GM12875 (cell line): ENCODE results near the gene SRXN1.

Source experiments
- H3K4me3 ChIP-seq: one replicate; pipeline ENCODE4 v1.5.1; 2011; ENCODE audit warnings: low read depth, low read length, control low read depth
- TF ChIP-seq, protein P1 (sequence below): IDR thresholded peaks from 2 replicates; pipeline ENCODE4 v1.5.1; 2011; ENCODE audit warnings: low read depth, mild to moderate bottlenecking, control low read depth, inconsistent platforms, low read length, moderate library complexity, borderline replicate concordance; ENCODE audit not compliant: insufficient read depth

SRXN1 gene

DNA sequence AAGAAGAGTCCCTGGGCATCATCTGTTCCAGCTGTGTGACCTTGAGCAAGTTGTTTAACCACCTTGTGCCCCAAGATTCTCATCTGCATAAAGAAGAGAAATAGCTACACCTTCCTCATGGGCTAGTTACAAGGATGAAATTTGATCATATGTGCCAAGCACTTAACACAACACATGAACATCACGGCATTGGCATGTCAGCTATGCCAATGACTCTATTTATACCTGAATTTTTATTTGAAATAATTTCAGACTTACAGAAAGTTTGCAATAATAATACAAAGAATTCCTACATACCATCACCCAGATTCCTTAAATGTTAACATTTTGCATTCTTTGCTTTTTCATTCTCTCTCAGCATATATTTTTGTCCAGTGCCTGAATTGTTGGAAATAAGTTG lies 21.9 kb downstream of the SRXN1 start:
- H3K4me3 ChIP-seq = no peak overlapping the region

DNA sequence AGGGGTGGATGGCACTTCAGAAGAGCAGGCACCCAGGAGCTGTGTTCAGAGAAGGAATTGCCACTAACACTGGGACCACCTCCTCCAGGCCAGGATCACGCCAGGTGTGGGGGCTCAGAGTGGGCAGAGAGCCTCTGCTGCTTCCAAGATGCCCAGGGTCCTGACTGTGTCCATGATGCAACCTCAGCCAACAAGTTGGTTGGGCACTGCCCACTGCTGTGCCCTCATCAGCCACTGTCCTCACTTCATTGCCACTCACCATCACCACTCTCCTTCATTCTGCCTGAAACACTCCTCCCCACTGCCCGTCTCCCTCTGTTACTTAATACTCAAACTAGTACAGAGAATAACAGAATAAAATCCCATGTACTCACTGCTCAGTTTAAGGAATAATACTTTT lies 26.4 kb downstream of the SRXN1 start:
- H3K4me3 ChIP-seq = no peak overlapping the region
- TF ChIP-seq, protein P1, sequence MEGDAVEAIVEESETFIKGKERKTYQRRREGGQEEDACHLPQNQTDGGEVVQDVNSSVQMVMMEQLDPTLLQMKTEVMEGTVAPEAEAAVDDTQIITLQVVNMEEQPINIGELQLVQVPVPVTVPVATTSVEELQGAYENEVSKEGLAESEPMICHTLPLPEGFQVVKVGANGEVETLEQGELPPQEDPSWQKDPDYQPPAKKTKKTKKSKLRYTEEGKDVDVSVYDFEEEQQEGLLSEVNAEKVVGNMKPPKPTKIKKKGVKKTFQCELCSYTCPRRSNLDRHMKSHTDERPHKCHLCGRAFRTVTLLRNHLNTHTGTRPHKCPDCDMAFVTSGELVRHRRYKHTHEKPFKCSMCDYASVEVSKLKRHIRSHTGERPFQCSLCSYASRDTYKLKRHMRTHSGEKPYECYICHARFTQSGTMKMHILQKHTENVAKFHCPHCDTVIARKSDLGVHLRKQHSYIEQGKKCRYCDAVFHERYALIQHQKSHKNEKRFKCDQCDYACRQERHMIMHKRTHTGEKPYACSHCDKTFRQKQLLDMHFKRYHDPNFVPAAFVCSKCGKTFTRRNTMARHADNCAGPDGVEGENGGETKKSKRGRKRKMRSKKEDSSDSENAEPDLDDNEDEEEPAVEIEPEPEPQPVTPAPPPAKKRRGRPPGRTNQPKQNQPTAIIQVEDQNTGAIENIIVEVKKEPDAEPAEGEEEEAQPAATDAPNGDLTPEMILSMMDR = no peak

More for the DNA sequence above, 21.9 kb downstream of the SRXN1 start:
- TF ChIP-seq, protein P1 = no peak

DNA sequence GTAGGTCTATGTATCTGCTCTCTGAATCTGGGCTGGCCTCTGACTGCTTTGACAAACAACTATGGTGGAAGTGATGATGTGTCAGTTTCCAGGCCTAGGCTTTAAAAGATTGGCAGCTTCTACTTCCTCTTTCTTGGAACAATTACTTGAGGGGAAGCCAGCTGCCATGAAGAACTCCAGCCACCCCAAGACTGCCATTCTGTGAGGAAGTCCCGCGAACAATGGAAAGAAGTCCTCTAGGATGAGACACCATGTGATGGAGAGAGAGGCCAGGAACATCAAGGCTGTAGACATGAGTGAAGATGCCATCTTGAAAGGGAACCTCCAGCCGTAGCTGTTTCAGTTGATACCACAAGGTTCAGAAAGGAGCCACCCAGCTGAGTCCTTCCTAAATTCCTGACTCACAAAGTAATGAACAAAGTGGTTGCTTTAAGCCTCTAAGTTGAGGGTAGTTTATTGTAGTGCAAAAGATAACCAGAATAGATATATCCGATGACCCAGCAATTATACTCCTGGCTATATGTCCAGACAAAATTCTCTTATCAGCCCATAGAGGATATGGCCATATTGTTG lies 27.6 kb downstream of the SRXN1 start:
- H3K4me3 ChIP-seq = no peak overlapping the region
- TF ChIP-seq, protein P1 = no peak

DNA sequence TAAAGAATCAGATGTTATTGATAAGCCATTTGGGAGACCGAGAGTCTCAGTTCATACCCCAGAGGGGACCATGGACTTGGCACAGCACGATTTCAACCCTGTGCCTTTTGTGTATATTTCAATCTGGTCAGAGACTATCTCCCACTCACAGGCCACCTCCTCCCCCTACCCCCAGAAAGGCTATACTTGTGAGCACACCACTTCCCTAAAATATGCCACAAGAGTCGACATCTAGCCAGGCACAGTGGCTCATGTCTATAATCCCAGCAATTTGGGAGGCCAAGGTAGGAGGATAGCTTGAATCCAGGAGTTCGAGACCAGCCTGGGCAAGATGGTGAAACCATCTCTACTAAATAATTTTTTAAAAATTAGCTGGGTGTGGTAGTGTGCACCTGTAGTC lies 29.3 kb downstream of the SRXN1 start:
- no peak overlapping the region for H3K4me3 ChIP-seq
- TF ChIP-seq, protein P1 = no peak

DNA sequence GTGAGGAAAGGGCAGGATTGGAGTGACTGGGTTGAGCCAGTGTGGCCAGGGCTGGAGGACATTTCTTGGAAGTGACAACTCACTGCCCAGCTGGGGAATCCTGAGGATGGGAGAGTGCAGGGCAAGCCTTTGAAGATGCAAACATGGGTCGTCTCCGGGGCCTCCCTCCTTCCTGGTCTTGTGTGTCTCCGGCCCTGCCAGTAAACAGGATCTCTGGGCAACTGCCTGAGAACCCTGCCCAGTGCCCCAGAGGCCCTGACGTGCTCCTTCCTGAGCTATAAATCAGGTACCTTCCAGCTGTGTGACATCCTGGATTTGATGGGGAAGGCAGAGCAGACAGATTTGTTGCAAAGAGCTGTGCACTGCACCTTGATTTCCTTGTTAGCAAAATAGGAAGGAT lies 30.0 kb downstream of the SRXN1 start:
- TF ChIP-seq, protein P1 = no peak
- H3K4me3 ChIP-seq = no peak overlapping the region

DNA sequence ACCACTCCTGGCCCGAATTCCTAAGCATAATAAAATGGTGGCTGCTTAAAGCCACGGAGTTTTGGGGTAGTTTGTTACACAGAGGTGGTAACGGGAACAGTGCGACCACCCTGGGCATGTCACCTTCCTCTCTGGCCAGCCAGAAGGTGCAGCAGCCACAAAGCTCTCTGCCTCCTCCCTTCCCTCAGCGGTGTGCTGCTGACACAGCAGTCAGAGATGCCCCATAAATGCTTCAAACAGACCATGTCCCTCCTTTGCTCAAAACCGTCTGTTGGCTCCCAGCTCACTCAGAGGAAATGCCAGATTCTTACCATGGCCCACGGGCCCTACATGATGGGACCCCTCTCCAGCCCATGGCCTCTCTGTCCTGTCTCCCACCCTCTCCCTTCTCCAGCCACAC lies 30.8 kb downstream of the SRXN1 start:
- H3K4me3 ChIP-seq = no peak overlapping the region
- TF ChIP-seq, protein P1 = no peak

DNA sequence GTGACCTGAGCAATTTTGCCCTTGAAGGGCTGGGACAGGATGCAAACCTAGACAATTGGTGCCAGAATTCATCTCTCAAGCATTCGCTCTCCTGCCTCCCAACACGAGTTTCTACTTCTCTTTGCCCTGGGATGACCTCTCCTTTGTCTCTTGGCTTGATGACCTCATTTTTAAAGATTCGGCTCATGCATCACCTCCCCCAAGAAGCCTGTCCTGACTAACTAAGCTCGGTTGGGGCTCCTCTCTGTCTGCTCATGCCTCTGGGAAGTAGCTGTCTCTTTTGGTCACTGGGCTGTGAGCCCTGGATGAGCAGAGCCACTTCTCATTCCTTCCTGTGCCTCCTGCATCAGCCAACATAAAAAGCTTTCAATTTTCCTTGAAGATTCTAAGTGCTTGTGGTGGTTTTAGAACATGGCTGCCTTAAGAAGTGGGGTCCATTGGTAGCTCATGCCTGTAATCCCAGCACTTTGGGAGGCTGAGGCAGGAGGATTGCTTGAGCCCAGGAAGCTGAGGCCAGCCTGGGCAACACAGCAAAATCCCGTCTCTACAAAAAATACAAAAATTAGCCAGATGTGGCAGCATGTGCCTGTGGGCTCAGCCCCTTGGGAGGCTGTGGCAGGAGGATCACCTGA lies 31.8 kb downstream of the SRXN1 start:
- TF ChIP-seq, protein P1 = no peak
- H3K4me3 ChIP-seq = no peak overlapping the region
